SW480 (cell line): ENCODE data around the gene SLC23A2.
"Not testable (repeated sequence)": the region's sequence is repeated elsewhere in the genome, so short reads cannot be mapped to it uniquely, and the experiment has no call there.

Experiments used
- DNase-seq: peaks from one replicate; pipeline ENCODE4 v3.0.0-alpha.2; 2016; ENCODE audit warnings: low spot score

Gene SLC23A2

GRCh38 chr20:5001174-5002076 is at the start of gene SLC23A2:
Gene SLC23A2 (minus strand): TSS chr20:5001510. CDS start chr20:4932562, 68,948 bp downstream.
- DNase-seq, result peak; percentile 48

- no peak for DNase-seq
Measured at GRCh38 chr20:5046656-5047339, 45.5 kb upstream of the SLC23A2 start.

GRCh38 chr20:5045906-5046305 is 44.6 kb upstream of the SLC23A2 start:
- DNase-seq, result no peak

- no peak for DNase-seq
Measured at GRCh38 chr20:5044075-5044620, 42.8 kb upstream of the SLC23A2 start.

DNA sequence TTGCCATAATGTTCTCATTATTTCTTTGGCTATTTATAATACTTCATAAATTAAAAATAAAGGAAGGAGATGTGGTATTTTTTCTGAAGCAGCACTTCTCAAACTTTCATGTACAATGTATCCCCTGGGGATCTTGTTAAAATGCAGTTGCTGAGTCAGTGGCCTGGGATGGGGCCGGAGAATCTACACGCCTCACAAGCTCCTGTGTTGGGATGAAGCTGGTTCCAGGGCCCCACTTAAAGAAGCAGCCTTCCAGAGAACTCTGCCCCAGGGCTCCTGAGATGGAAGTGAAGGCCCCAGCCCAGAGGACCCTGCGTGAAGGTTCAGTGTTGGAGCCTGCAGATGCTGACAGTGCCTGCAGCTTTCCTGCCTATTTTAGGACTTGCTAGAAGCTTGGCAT is 40.1 kb upstream of the SLC23A2 start:
- no peak for DNase-seq

DNA sequence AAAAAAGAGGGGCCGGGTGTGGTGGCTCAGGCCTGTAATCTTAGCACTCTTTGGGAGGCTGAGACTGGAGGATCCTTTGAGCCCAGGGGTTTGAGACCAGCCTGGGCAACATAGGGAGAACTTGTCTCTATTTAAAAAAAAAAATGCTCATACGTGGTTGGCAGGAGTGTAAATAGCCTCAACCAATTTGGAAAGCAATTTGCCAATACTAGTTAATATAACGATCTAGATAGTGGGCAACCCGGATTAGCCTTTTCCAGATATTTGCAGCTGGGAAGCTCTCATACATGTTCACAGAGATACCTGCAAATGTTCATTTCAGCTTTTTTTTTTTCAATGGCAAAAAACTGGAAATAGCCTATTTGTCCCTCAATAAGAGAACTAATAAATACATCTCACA is 39.0 kb upstream of the SLC23A2 start:
- DNase-seq, result no peak

DNA sequence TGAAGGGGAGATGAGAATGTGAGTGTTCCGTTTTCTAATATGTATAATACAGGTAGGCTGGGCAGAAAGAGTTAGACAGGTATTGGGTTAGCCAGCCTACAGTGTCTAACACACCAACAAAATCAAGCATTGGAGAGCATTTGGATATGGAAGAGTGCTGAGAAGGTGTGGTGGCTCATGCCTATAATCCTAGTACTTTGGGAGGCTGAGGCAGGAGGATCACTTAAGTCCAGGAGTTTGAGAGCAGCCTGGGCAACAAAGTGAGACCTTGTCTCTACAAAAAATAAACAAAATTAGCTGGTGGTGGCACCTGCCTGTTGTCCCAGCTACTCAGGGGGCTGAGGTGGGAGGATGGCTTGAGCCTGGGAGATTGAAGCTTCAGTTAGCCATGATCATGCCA is 38.6 kb upstream of the SLC23A2 start:
- no peak for DNase-seq

GRCh38 chr20:5039255-5039657 is 37.9 kb upstream of the SLC23A2 start:
- DNase-seq, result no peak

- no peak for DNase-seq
Measured at GRCh38 chr20:5036828-5037227, 35.5 kb upstream of the SLC23A2 start.

GRCh38 chr20:5035518-5035917 is 34.2 kb upstream of the SLC23A2 start:
- not testable (repeated sequence) for DNase-seq

GRCh38 chr20:5033566-5033965 is 32.3 kb upstream of the SLC23A2 start:
- DNase-seq, result no peak

GRCh38 chr20:5031701-5032100 is 30.4 kb upstream of the SLC23A2 start:
- DNase-seq, result not testable (repeated sequence)

GRCh38 chr20:5031206-5031557 is 29.9 kb upstream of the SLC23A2 start:
- no peak for DNase-seq

- DNase-seq, result no peak
Measured at GRCh38 chr20:5030348-5031205, 29.3 kb upstream of the SLC23A2 start.

DNA sequence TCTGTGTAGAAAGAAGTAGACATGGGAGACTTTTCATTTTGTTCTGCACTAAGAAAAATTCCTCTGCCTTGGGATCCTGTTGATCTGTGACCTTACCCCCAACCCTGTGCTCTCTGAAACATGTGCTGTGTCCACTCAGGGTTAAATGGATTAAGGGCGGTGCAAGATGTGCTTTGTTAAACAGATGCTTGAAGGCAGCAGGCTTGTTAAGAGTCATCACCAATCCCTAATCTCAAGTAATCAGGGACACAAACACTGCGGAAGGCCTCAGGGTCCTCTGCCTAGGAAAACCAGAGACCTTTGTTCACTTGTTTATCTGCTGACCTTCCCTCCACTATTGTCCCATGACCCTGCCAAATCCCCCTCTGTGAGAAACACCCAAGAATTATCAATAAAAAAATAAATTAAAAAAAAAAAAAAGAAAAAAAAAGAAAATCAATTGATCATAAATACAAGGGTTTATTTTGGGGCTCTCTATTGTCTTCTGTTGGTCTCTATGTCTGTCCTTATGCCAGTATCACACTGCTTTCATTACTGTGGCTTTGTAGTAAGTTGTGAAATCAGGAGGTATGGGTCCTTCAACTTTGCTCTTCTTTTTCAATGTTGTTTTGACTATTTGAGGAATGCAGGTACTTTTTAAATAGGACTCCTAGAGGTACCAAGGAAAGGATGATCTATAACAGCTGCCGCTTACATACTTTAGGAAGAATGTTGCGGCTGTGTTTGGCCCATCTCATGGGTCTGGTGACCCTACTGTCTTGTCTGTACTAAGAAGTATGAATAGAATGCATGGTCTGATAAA is 27.1 kb upstream of the SLC23A2 start:
- DNase-seq, result not testable (repeated sequence)

DNA sequence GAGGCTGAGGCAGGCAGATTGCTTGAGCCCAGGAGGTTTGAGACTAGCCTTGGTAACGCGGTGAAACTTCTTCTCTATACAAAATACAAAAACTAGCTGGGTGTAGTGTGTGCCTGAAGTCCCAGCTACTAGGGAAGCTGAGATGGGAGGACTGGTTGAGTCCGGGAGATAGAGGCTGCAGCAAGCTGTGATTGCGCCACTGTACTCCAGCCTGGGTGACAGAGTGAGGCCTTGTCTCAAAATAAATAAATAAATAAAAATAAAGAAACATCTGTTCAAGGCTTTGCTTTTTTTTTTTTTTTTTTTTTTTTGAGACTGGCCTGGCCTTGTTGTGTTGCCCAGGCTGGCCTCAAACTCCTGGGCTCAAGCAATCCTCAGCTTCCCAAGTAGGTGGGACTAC is 23.7 kb upstream of the SLC23A2 start:
- no peak for DNase-seq

GRCh38 chr20:5024103-5024502 is 22.8 kb upstream of the SLC23A2 start:
- DNase-seq, result no peak

DNA sequence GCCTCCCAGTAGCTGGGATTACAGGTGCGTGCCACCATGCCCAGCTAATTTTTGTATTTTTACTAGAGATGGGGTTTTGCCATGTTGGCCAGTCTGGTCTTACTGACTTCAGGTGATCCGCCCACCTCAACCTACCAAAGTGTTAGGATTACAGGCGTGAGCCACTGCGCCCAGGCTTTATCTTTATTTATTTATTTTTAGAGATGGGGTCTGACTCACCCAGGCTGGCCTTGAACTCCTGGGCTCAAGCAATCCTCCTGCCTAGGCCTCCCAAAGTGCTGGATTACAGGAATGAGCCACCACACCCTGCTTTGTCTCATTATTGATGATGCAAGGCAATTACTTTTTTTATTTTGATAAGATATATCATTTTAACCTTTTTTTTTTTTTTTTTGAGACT is 21.9 kb upstream of the SLC23A2 start:
- not testable (repeated sequence) for DNase-seq

DNA sequence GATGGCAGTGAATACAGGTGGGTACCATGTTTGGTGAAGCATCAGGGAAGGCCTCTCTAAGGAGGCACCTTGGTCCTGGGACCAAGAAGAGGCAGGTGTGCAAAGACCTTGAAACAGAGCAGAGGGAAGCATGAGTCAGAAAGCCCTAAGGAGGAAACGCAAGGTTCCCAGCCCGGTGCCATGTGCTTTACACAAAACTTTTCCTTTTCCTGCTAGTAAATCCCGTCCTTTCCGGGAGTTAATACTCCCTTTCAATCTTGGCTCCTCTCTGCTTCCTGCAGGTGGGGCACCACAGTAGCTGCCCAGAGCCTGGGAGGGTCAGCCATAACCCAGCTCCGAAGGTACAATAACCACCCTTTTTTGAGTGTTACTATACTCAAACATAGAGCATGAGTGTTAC is 19.4 kb upstream of the SLC23A2 start:
- DNase-seq, result no peak

GRCh38 chr20:5013682-5014447 is 12.6 kb upstream of the SLC23A2 start:
- DNase-seq, result no peak

DNA sequence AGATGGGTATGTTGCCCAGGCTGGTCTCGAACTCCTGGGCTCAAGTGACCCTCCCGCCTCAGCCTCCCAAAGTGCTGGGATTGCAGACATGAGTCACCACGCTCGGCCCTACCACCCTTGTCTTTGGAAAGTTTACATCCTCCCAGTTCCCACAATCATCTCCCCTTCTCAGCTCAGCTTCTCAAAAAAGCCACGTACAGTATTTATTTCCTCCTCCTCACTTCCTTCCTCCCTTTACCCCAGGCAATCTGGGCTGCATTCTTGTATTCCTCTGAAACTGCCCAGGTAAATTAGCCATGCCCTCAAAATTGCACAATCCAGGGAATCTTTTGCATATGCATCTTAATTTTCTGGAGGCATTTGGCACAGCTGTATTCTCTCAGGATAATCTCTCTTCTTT is 7.4 kb upstream of the SLC23A2 start:
- DNase-seq, result no peak
